HG03469 (cell line): ENCODE results near the gene VPS39.

Source experiments
- ATAC-seq: cut with Tn5 transposase; IDR thresholded peaks from one replicate; pipeline ENCODE4 v1.9.1; 2021; ENCODE audit warnings: mild to moderate bottlenecking, moderate library complexity, moderate number of reproducible peaks; ENCODE audit not compliant: unreplicated experiment

VPS39 gene

DNA sequence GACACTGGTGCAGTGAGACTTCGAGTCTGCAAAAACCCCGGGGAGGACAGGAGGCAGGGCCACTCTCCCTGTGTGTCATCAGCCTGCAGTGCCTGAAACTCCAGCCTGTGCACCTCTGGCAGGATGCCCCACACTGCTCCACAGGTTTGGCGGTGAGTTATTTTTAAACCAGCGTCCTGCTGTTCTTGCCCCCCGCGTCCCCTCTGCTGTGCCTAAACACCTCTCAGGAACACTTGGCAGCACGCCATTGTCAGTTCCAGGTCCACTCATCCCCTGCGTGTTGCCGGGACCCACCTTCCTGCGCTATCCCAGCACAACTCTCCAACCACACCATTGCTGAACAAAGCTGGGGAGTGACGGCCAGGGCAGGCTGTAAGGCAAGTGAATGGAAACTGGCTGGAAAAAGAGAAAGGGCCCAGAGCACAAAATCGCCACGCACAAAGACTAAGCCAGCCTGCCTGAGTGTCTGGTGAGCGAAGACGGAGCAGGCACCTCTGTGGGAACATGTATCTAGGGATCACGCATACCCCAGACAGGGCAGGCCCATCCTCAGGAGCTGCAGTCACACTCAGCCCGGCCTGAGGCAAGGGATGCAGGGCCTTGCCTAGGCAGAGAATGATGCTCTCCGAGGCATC, 48.6 kb downstream of the VPS39 start:
- no peak for ATAC-seq

DNA sequence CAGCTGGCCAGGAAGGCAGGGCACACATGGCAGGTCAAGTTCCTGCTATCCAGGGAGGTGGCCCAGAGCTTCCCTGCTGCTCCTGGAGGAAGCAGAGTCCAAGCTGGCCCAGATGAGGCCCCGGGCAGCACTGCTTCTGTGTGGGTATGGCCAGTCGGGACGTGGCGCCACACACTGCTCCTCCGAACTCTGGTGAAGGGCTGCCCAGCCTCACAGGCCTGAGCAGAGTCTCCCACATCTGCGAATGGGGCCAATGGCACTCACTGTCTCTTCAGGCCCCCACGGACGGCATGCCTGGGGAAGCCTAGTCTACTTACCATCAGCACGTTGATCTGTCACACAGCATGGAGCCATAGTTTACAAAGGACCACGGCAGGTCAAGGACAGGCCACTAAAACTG, 49.2 kb downstream of the VPS39 start:
- no peak for ATAC-seq

DNA sequence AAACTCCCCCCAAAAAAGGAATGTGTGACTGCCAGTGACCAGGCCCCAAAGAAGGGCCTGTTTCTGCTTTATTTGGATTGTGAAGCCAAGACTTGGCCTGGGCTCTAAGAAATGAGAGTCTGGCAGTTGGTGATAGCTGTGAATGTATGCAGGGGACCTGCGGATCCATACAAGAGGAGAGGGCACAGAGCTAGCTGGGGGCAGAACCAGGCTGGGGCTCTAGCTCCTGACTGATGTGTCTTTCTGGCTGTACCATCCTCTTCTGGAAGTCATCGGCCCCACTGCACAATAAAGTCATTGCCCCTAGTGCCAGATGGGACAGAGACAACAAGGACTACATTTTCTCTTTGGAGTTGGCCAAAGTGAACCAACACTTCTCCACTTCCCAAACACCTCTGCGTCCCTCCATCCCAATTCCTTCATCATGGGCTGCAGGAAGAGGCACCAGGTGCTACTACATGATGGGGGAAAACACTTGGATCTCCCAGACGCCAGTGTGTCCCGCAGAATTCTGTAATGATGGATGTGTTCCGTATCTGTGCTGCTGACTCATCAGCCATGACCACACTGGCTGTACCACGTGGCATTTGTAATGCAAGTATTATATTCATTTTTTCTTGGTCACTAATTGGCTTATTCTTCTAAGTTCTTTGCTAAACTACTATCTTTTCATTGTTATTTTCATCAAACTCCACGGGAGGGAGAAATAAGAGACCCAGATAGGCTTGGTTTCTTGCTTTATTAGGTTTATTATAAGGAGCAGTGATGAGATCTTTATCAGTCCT, 49.9 kb downstream of the VPS39 start:
- no peak for ATAC-seq

DNA sequence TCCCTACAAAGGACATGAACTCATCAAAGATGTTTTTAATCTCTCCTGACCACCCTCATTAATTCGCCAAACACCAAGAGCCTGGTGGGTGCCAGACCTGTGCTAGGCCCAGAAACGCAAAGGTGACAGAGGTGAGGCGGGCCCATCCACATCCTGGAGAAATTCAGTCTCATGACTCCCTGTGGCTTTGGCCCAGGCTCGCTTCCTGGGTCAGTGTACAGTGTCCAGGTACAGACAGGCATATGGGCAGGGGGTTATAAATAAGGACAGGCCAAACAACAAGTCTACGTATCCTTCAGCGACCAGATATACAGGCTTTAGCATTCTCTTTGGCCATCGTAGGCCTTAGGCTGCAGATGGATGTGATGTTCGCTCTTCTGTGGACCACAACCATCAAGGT, 50.7 kb downstream of the VPS39 start:
- ATAC-seq = no peak

DNA sequence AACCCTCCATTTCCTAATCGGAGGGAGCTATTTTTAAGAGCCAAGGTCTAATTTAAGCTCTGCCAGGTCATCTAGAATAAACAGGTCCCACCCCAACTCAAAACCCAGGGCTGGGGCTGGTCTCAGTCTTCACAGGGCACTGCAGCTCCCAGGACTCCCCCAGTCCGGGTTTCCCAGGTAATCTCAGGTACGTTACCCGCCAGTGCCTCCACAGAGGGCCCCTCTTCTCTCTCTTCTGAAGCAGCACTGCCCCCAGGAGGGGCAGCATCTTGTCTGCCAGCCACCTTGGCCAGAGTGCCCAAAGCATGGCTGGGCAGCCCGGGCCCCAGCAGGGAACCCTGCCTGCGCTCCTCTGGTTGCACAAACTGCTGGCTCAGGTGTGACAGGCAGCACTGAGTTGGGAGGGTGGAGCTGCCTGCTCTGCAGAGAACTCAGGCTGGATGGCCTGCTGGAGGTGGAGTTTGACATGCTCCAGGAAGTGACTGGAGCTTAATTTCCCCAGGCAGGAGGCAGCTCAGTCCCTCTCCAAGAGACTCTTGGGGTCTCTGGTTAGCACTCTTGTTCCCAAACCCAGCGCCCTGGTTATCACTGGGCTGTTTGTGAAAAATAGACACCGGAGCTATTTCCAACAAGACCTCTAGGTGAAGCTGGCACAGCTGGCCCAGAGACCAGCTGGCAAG, 51.7 kb downstream of the VPS39 start, which contains the start of gene PLA2G4F:
Gene PLA2G4F (minus strand): TSS at position 394 of the 680 bp plus-strand sequence. CDS start 87 bp downstream, at position 307.
- no peak for ATAC-seq

DNA sequence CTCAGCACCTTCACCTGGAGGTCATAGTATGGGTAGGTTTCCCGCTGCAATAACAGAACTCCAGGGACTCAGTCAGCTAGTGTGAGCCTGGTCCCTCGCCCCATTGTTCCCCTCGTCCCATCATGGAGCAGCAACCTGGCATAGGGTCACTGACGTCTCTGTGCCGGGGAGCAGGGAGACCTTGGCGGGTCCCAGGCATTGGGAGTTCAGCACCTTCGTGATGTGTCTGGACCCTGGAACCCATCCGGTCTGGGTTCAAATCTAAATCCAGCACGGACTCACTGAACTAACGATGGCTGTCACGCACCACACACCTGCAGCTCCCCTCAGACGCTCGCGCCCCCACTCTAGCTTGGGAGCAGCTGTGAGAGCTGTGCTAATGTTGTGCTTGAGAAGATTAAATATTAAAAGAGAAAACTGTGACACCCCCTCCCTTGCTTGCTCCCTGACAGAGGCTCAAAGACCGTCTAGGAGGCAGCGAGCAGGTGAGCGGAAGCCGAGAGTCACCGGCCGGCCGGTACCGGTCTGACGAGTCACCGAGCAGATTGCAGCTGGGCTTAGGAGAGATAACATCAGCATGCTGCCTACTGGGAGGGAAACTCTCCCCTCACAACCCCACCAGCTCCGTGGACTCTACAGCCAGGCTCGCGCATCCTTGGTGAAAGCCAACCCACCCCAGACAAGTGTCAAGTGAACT, 52.4 kb downstream of the VPS39 start:
- no peak for ATAC-seq

DNA sequence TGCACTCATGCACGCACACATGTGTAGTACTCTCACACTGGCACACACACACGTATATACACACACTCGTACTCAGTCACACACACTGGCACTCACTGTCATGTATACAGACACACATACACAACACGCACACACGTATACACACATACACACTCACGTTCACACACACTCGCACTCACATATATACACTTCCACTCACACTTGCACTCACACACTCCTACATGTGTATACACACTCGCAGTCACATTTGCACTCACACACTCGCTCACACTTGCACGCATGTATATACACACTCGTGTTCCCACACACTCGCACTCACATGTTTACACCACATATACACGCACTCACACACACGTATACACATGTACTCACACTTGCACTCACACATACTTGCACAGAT, 53.1 kb downstream of the VPS39 start:
- no peak for ATAC-seq

DNA sequence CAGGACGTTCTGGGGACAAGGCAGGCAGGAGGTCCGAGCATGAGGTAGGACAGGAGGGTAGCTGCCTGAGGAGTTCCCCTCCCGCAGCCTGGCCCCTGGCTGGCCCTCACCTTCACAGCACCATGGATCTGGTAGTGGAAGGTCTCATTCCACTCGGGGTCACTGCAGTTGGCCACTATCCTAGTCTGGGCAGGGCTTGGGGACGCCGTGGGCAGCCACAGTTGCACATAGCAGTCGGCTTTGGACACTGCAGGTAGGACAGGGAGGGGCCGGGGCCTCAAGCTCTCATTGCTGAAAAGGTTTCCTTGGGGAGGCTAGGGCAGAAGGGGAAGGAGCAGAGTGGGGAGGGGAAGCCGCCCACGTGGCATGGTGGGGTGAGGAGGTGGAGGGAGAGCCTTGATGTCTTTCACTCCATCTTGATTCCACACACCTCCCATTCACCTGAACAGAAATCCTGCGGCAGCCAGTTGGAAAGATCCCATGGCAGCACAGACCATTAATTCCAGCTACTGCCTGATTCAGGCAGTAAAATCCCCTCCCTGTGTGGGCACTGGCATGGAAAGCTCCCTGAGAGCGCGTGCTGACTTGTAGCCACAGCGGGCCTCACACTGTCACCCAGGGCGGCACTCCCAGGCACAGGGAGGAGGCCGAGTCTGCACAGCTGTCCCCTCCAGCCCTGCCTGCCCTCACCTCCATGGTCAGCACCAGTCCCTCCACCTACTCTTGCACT, 53.7 kb downstream of the VPS39 start:
- no peak for ATAC-seq

DNA sequence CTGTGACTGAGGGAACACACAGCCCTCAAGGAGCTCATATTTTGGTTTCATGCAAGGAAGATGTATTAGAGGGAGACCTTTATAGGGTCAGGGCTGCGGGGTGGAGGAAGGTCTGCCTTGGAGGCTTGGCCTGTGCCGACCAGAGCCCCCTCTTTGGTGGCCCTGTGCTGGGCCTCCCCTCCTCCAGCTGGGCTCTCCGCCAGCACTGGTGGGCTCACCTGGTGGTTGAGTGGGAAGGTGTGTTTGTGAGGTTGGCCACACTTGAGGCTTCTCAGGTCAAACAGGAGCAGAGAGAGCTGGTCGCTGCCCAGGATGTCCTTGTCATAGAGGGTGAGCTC, 54.3 kb downstream of the VPS39 start:
- ATAC-seq = no peak

DNA sequence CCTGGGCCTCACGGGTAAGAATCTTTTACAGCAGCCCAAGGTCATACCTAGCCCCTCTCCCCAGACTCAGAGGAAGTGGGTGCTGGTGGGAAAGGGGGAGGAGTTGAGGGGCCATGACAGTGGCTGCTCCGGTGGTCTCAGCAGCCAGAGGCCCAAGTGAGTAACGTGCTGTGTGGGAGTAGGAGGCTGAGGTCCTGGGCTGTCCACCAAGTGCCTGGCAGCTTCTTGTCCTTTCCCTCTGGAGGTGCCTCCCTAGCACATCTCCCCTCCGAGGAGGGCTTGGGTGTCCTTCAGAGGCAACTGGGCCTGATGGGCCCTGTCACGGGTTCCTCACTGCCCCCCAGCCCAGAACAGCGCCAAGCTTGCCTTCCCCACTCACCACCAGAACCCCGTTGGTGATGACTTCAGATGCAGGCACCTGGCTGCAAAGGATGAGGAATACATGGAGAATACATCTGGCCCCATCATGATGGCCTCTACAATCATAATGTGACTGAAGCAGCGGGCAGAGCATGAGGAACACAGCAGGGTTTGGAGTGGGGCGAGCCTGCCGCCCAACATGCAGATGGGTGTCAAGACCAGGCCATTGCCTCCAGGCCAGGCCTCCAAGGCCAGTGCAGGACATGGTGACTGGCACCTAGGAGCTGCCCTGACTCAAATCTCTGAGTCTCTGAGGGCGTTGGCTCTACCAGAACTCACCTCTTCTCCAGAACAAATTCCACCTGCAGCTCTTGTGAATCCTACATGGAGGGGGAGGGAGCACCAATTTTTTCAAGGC, 55.0 kb downstream of the VPS39 start:
- ATAC-seq = no peak

DNA sequence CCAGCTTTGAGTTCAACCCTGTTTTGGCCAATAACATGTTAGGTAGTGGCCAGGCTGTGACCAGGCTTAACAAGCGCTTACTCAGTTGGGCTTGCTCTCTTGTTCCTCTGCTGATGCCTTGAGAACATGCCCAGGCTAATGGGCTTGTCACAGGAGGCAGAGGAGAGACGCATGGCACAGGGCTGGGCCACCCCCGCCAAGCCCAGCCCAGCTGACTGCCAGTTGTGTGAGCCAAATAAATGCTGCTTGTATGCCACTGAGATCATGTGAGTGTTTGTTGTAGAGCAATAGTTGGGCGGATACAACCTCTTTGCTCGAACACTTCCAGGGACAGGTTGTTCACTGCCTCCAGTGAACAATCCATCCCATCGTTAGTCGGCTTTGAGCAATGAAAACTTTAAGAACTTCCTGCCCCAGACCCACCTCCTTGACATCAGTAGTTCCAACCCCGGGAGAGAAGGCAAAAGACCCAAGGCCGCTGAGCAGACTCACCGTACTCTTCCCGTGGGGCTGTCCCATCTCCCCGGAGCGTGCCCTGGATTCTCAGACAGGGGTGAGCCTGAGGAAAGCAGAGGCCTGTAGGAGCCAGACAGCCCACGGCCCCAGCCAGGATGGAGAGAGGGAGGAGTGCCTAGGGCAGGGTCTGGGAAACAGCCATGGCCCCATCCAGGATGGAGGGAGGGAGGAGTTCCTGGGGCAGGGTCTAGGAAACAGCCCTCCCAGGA, 55.7 kb downstream of the VPS39 start:
- ATAC-seq = no peak

DNA sequence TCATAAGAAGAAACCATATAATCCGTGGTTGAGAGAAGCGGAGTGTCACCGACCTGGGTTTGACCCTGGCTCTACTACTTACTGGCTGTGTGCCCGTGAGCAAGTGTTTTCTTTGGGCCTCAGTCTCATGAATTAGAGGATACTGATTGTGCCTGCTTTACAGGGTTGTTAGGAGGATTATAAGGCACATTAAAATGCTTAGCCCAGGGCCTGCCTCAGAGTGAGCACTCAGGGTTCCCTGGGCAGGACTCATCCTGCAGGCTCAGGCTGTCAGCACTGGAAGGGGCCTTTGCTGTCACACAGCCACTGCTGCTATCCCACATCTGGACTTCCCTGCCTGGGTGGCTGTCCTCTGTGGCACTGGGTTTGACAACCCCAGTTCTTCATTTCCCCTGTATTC, 56.4 kb downstream of the VPS39 start:
- no peak for ATAC-seq

DNA sequence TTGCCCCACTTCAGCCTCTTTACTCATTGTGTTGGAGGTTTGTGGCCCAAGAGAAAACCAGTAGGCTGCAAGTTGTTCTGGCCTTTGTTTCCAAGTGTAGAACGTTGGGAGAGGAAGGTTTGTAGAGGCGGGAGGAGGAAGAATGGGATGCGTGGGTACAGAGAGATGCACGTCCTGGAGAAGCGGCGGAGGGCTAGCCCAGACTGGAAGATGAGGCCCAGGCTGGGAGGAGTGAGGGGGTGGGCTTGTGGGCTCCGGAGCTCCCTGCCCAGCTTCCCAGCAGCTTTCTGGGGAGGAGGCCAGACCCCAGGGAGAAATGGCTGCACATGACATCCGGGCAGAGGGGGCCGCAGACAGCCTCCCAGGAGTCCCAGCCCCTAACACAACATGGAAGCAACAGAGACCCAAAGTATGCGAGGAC, 57.0 kb downstream of the VPS39 start:
- ATAC-seq = no peak

DNA sequence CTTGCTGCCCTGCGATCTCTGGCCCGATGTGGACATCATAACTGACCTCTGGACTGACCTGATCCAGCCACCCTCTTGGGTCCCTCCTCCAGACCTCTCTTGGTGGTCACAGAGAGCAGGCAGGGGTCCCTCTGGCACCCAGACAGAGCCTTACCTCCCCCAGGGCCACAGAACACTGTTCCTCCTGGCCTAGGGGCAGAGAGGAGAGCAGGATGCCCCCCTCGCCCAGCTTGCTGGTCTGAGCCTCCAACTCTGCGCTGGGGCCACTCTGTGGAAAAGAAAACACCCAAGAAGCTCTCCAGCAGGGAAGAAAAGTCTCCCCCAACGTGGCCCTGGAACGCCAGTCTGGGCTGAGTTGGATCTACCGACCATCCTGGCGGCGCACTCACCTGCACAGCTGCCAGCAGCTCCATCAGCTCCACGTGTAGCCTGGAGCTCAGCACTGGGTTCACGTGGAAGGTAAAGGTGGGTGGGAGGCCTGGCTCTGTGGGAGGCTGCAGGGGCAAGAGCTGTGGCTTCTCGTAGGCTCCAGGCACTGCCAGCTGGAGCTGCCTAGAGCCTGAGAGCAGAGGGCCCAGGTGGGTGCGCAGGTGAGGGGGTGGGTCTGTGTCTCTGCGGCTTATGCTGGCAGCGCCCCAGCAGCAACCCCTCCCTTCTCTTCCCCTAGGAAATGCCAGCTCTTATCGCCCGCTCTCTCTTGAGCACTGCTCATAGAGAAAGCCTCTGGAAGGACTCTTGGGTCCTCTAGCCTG, 57.7 kb downstream of the VPS39 start:
- no peak for ATAC-seq

DNA sequence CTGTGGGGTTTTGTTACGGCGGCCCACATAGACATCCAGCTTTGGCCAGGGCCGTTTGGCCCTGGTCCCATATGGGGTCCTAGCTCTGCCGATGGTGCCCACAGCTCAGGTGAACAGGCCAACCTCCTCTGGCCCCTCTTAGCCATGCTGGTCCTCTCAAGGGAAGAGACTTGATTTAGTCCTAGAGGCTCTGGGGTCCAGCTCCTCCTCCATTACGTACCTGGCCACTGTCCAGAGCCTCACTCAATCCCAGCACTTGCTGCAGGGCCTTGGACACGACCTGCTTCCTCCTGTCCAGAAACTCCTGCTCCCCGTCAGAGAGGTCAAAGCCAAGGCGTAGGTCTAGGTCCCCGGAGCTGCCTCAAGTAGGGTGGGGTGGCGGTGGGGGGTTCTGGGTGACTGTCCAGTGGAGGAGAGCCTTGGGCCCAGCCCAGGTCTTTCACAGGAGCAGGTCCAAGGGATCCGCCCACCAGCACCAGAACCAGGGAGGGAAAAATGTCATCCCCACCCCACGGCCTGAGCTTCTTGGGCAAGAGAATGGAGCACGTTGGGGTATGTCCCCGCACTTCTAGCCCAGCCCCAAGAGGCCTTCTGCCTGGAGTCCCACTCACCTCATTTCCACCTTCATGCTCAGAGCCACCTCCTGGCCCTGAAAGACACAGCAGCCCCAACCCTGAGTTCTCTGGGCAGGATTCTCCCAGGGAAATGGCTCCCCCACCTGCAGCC, 58.4 kb downstream of the VPS39 start:
- no peak for ATAC-seq

DNA sequence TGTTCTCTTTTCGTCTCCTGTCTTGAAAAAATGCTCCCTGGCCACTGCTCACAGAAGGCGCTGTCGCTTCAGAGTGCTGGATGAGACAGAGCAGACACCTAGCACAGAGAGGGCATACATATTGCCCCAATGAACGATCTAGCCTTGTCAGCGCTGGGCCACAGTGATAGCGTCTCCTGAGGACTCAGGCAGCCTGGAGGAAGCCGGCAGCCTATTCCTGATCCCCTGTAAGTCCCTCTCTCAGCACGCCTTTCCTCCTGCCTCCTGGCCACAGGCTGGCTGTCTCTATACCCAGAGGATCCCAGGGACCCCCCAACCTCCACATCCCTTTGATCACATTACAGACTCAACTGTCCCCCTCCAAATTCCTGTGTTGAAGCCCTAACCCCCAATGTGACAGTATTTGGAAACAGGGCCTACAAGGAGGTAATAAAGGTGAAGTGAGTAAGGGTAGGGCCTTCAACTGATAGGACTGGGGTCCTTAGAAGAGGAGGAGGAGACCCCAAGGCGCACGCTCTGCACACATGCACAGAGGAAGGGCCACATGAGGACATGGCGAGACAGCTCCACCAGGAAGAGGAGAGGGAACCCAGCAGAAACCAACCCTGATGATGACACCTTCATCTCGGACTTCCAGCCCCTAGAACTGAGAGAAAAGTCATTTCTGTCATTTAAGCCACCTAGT, 59.2 kb downstream of the VPS39 start:
- ATAC-seq = no peak

DNA sequence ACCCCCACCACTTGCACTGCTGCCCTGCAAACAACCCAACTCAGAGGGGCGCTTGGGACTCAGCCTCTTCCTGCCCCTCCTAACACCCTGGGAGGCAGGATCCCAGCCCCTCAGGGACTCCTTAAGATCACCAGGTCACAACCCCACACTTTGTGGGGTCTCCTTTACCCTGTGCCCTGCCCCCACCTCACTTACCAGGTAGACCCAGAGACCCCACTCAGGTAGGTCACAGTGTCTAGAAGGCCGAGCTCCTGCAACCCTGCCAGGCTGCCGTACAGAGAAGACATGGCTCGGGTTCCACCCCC, 60.7 kb downstream of the VPS39 start:
- ATAC-seq = no peak
